ENCODE data around the gene LRIG1. TPM values are rescaled to one million over a fixed set of nuclear protein-coding genes. Genes with fewer than 3 reads are reported as not detected.

LRIG1 gene
- total RNA-seq, 1 experiment from 2014 or later, result 5.3 TPM

DNA sequence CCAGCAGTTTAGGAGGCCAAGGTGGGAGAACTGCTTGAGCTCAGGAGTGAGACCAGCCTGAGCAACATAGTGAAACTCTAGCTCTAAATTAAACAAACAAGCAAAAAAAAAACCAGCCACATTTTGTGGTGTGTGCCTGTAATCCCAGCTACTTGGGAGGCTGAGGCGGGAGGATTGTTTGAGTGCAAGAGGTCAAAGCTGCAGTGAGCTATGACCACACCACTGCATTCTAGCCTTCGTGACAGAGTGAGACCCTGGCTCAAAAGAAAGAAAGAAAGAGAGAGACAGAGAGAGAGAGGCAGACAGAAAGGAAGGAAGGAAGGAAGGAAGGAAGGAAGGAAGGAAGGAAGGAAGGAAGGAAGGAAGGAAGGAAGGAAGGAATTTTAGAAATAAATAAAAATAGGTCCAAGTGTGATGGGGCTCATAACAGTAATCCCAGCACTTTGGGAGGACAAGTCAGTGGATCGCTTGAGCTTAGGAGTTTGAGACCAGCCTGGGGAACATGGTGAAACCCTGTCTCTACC is 38.7 kb upstream of the LRIG1 start:
- CTCF ChIA-PET, result no interaction called here
- TF ChIP-seq, protein P1, sequence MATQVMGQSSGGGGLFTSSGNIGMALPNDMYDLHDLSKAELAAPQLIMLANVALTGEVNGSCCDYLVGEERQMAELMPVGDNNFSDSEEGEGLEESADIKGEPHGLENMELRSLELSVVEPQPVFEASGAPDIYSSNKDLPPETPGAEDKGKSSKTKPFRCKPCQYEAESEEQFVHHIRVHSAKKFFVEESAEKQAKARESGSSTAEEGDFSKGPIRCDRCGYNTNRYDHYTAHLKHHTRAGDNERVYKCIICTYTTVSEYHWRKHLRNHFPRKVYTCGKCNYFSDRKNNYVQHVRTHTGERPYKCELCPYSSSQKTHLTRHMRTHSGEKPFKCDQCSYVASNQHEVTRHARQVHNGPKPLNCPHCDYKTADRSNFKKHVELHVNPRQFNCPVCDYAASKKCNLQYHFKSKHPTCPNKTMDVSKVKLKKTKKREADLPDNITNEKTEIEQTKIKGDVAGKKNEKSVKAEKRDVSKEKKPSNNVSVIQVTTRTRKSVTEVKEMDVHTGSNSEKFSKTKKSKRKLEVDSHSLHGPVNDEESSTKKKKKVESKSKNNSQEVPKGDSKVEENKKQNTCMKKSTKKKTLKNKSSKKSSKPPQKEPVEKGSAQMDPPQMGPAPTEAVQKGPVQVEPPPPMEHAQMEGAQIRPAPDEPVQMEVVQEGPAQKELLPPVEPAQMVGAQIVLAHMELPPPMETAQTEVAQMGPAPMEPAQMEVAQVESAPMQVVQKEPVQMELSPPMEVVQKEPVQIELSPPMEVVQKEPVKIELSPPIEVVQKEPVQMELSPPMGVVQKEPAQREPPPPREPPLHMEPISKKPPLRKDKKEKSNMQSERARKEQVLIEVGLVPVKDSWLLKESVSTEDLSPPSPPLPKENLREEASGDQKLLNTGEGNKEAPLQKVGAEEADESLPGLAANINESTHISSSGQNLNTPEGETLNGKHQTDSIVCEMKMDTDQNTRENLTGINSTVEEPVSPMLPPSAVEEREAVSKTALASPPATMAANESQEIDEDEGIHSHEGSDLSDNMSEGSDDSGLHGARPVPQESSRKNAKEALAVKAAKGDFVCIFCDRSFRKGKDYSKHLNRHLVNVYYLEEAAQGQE (IDR thresholded peaks at IDR 0.05; ENCODE audit: insufficient read depth in 1 of 2, low read depth in 2 of 2, low read length in 1 of 2), result no peak
- TF ChIP-seq TCF7L2 (IDR thresholded peaks at IDR 0.05; ENCODE audit: low read depth, low read length), result no peak
- no peak for TF ChIP-seq CTCF (IDR thresholded peaks at IDR 0.05)
- no peak for TF ChIP-seq SIN3A (IDR thresholded peaks at IDR 0.05; ENCODE audit: borderline replicate concordance, insufficient read depth, low read depth, low read length)
- no peak for TF ChIP-seq POLR2AphosphoS5 (IDR thresholded peaks at IDR 0.05; ENCODE audit: low read depth, low read length)
- POLR2A ChIA-PET, result no interaction called here
- no peaks in the 10 kb centered on the region for H3K9me3 ChIP-seq (ENCODE audit: control insufficient read depth, insufficient read depth, low read depth, low read length)
- no peak overlapping the region for H3K4me3 ChIP-seq (ENCODE audit: low read depth in 2 of 2, low read length in 2 of 2)
- H3K36me3 ChIP-seq (ENCODE audit: control insufficient read depth, insufficient read depth, low read length), result no peaks in the 10 kb centered on the region
- intact Hi-C loops (cut with micrococcal nuclease; ENCODE audit: unreplicated experiment), result no loop called here
- in situ Hi-C loops (cut with HindIII; ENCODE audit: low pct_unique_long_range_greater_than_20kb, low sequenced_read_pairs), result no loop called here
- no peak overlapping the region for H3K27ac ChIP-seq (ENCODE audit: low read length)
- no peaks in the 10 kb centered on the region for H3K27me3 ChIP-seq (ENCODE audit: control insufficient read depth, insufficient read depth, low read length)
- ATAC-seq (no peak), DNase-seq (ENCODE audit: low read depth, low spot score) (no peak)
- BruUV-seq (replicated peaks), result no TSS peak
- no peaks in the 10 kb centered on the region for H3K4me1 ChIP-seq (ENCODE audit: control insufficient read depth, insufficient read depth, low read length)

GRCh38 chr3:66538390-66538789 is 37.6 kb upstream of the LRIG1 start:
- TF ChIP-seq TCF7L2 (IDR thresholded peaks at IDR 0.05; ENCODE audit: low read depth, low read length), result no peak
- TF ChIP-seq CTCF (IDR thresholded peaks at IDR 0.05), result no peak
- no peak for TF ChIP-seq SIN3A (IDR thresholded peaks at IDR 0.05; ENCODE audit: borderline replicate concordance, insufficient read depth, low read depth, low read length)
- TF ChIP-seq POLR2AphosphoS5 (IDR thresholded peaks at IDR 0.05; ENCODE audit: low read depth, low read length), result no peak
- TF ChIP-seq, protein P1 (IDR thresholded peaks at IDR 0.05; ENCODE audit: insufficient read depth in 1 of 2, low read depth in 2 of 2, low read length in 1 of 2), result no peak
- Histone ChIP-seq H3K4me3 (ENCODE audit: low read depth in 2 of 2, low read length in 2 of 2) (no peak overlapping the region), H3K4me1 (ENCODE audit: control insufficient read depth, insufficient read depth, low read length) (no peaks in the 10 kb centered on the region), H3K27me3 (ENCODE audit: control insufficient read depth, insufficient read depth, low read length) (no peaks in the 10 kb centered on the region), H3K9me3 (ENCODE audit: control insufficient read depth, insufficient read depth, low read depth, low read length) (no peaks in the 10 kb centered on the region), H3K27ac (ENCODE audit: low read length) (no peak overlapping the region), H3K36me3 (ENCODE audit: control insufficient read depth, insufficient read depth, low read length) (no peaks in the 10 kb centered on the region)
- ChIA-PET CTCF (no interaction called here), POLR2A (no interaction called here)
- DNase-seq (ENCODE audit: low read depth, low spot score), result no peak
- in situ Hi-C loops (cut with HindIII; ENCODE audit: low pct_unique_long_range_greater_than_20kb, low sequenced_read_pairs), result no loop called here
- no peak for ATAC-seq
- intact Hi-C loops (cut with micrococcal nuclease; ENCODE audit: unreplicated experiment), result no loop called here
- BruUV-seq (replicated peaks), result no TSS peak

All from Panc1 (cell line).